Measurements from ENCODE around the gene CDNF. TPM values are rescaled to one million over a fixed set of nuclear protein-coding genes. Genes with fewer than 3 reads are reported as not detected.

CDNF gene
- total RNA-seq, 2 experiments from 2014 or later: 3.2 to 3.7 TPM

- DNase-seq (no peak), ATAC-seq (ENCODE audit: poor library complexity) (no peak)
- Histone ChIP-seq H3K4me3 (ENCODE audit: low read length) (no peak overlapping the region), H3K36me3 (ENCODE audit: insufficient read depth, low read length) (peaks cover 42% of the 10 kb centered on the region), H3K27ac (ENCODE audit: low read depth in 1 of 2, low read length in 2 of 2) (no peak overlapping the region), H3K9me3 (ENCODE audit: control insufficient read depth in 1 of 2, insufficient read depth in 1 of 2, low read length in 2 of 2) (no peaks in the 10 kb centered on the region), H3K4me1 (ENCODE audit: insufficient read depth, low read length) (no peaks in the 10 kb centered on the region), H3K27me3 (ENCODE audit: control insufficient read depth in 1 of 2, insufficient read depth in 2 of 2, low read length in 2 of 2) (no peaks in the 10 kb centered on the region)
- ChIA-PET CTCF (no interaction called here), POLR2A (no interaction called here)
- Mint-ChIP-seq H3K27ac (no peak overlapping the region), H3K27me3 (no peaks in the 10 kb centered on the region), H3K4me1 (ENCODE audit: low read depth) (no peaks in the 10 kb centered on the region), H3K36me3 (ENCODE audit: low read depth) (peaks cover 68% of the 10 kb centered on the region), H3K9me3 (no peaks in the 10 kb centered on the region), H3K4me3 (no peak overlapping the region)
- intact Hi-C loops (cut with DNase I, micrococcal nuclease): no loop called here
- no peak for TF ChIP-seq CTCF (IDR thresholded peaks at IDR 0.05)
Measured at GRCh38 chr10:14860791-14861190, 23.0 kb upstream of the CDNF start.

DNA sequence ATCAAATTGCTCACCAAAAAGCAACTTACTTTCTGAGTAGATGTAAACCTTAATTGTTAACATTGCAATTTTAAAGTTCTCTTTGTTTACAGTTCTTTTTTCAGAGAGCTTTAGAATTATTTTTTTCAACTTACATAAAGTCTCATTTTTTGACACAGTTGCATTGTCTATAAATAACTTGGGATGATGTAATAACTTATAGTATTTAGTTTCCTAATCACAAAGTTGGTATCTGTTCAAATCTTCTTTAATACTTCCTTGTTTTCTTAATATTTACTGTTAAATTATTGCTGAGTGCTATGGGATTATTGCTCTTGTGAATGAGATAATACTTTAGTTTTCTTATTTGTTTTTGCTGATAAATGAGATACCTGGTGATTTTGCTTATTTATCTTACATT is 21.9 kb upstream of the CDNF start:
- CTCF ChIA-PET: no interaction called here
- no peak for TF ChIP-seq CTCF (IDR thresholded peaks at IDR 0.05)
- no peak overlapping the region for H3K4me3 Mint-ChIP-seq
- Histone ChIP-seq H3K9me3 (ENCODE audit: control insufficient read depth in 1 of 2, insufficient read depth in 1 of 2, low read length in 2 of 2) (no peaks in the 10 kb centered on the region), H3K36me3 (ENCODE audit: insufficient read depth, low read length) (peaks cover 43% of the 10 kb centered on the region), H3K4me3 (ENCODE audit: low read length) (no peak overlapping the region), H3K4me1 (ENCODE audit: insufficient read depth, low read length) (no peaks in the 10 kb centered on the region), H3K27me3 (ENCODE audit: control insufficient read depth in 1 of 2, insufficient read depth in 2 of 2, low read length in 2 of 2) (no peaks in the 10 kb centered on the region), H3K27ac (ENCODE audit: low read depth in 1 of 2, low read length in 2 of 2) (no peak overlapping the region)
- DNase-seq (no peak), ATAC-seq (ENCODE audit: poor library complexity) (no peak)
- H3K27ac Mint-ChIP-seq: no peak overlapping the region
- H3K4me1 Mint-ChIP-seq (ENCODE audit: low read depth): no peaks in the 10 kb centered on the region
- intact Hi-C loops (cut with DNase I, micrococcal nuclease): no loop called here
- peaks cover 74% of the 10 kb centered on the region for H3K36me3 Mint-ChIP-seq (ENCODE audit: low read depth)
- POLR2A ChIA-PET: no interaction called here
- no peaks in the 10 kb centered on the region for H3K9me3 Mint-ChIP-seq
- no peaks in the 10 kb centered on the region for H3K27me3 Mint-ChIP-seq

GRCh38 chr10:14859043-14859442 is 21.2 kb upstream of the CDNF start:
- CTCF ChIA-PET: no interaction called here
- POLR2A ChIA-PET: interaction anchor here (1.0 kb wide), 2 partner anchors 19 to 21 kb away, joined by 3 to 4 read pairs; partner anchors contain the start of genes CDNF, HSPA14, MSANTD7 and SUV39H2
- DNase-seq (no peak), ATAC-seq (ENCODE audit: poor library complexity) (no peak)
- no peak overlapping the region for H3K27ac Mint-ChIP-seq
- peaks cover 77% of the 10 kb centered on the region for H3K36me3 Mint-ChIP-seq (ENCODE audit: low read depth)
- H3K27me3 Mint-ChIP-seq: no peaks in the 10 kb centered on the region
- H3K4me3 Mint-ChIP-seq: no peak overlapping the region
- Histone ChIP-seq H3K9me3 (ENCODE audit: control insufficient read depth in 1 of 2, insufficient read depth in 1 of 2, low read length in 2 of 2) (no peaks in the 10 kb centered on the region), H3K27ac (ENCODE audit: low read depth in 1 of 2, low read length in 2 of 2) (no peak overlapping the region), H3K27me3 (ENCODE audit: control insufficient read depth in 1 of 2, insufficient read depth in 2 of 2, low read length in 2 of 2) (no peaks in the 10 kb centered on the region), H3K4me1 (ENCODE audit: insufficient read depth, low read length) (no peaks in the 10 kb centered on the region), H3K4me3 (ENCODE audit: low read length) (no peak overlapping the region), H3K36me3 (ENCODE audit: insufficient read depth, low read length) (peaks cover 45% of the 10 kb centered on the region)
- TF ChIP-seq CTCF (IDR thresholded peaks at IDR 0.05): no peak
- H3K9me3 Mint-ChIP-seq: no peaks in the 10 kb centered on the region
- no peaks in the 10 kb centered on the region for H3K4me1 Mint-ChIP-seq (ENCODE audit: low read depth)
- intact Hi-C loops (cut with DNase I, micrococcal nuclease): no loop called here

Data from CD4-positive, alpha-beta T cell (primary cell).